Muscle of back (tissue), 11 donors: ENCODE results near the gene DBH. TPM values are rescaled to one million over a fixed set of nuclear protein-coding genes. Genes with fewer than 3 reads are reported as not detected.
A peak's percentile ranks its signal among the peaks of the same experiment; 100 is the strongest.

Experiments
- DNase-seq, 3 donors: peaks; one replicate each; pipeline versions ENCODE4 v3.0.0 to v3.0.0-alpha.2; 2013
- polyA plus RNA-seq, 10 donors: library from polyadenylated mRNA; unstranded; fragments of 120-200 nt; gene quantifications; one replicate each; pipeline ENCODE4 v1.2.1, GENCODE V29; 2013; ENCODE audit not compliant: insufficient read length in 10 of 10

DBH gene
- polyA plus RNA-seq, 10 donors, result 0.42 to 0.96 (median 0.63) TPM

GRCh38 chr9:133604214-133604613 lies 31.9 kb upstream of the DBH start:
- no peak for DNase-seq

GRCh38 chr9:133604856-133605255 lies 31.3 kb upstream of the DBH start:
- DNase-seq, result no peak

DNA sequence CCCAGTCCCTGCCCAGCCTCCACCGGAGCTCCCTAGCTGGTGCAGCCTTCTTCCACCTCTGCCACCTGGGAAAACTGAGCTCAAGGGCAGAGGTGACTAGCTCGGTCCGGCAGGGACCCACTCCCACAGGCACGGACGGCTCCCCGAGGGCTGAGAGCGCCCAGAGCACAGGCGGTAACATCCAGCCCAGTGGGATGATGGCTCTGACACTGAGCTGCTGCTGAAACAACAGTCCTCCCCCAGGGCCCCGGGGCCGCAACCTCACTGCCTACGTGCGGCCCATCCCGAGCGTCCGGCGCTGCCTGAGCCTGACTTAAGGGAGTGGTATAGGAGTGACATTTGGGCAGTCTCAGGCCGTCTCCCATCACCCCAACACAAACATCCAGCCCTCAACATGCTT lies 30.7 kb upstream of the DBH start:
- DNase-seq, result no peak

- DNase-seq, result peak in 1 of 3 donors; percentile 40
Measured at GRCh38 chr9:133605856-133606707, 30.1 kb upstream of the DBH start.

GRCh38 chr9:133606708-133607025 lies 29.5 kb upstream of the DBH start:
- no peak for DNase-seq

- no peak for DNase-seq
Measured at GRCh38 chr9:133607381-133607780, 28.8 kb upstream of the DBH start.

DNA sequence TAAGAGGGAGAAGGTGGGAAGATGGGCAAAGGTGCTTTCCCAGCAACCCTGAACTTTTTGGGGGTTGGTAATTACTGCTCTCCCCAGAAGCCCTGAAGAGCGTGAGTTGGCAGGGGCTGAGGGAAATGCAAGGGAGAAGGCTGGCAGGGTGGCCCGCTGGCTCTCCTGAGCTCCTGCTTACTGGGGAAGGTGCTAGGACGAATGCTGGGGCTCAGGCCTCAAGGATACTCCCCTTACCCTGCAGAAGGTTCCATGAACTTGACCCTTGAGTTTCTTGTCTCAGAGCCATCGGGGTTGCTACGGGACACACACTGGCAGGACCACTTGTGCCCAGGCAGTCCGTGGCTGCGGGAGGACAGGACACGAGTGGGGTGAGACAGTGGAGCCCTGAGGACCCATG lies 28.2 kb upstream of the DBH start:
- no peak for DNase-seq

DNA sequence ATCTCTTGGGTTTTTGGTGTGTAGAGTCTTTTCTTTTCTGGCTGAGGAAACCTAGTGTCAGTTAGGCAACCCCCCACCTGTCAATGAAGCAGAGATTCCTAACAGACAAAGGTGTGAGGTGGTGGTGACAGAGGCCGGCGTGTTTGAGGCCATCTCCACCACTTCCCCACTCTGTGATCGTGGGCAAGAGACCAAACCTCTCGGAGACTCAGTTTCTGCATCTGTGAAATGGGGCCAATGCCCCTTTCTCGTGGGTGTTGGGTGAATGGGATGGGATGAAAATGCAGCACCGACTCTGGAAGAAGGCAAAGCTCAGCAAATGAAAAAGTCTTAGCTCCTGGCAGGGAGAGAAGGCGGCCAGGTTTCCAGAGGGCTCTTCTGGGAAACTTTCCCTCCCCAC lies 27.8 kb upstream of the DBH start:
- DNase-seq, result no peak

- DNase-seq, result no peak
Measured at GRCh38 chr9:133608889-133609288, 27.3 kb upstream of the DBH start.

- DNase-seq, result peak; percentile 49 to 82 (median 79)
Measured at GRCh38 chr9:133609311-133610098, 26.7 kb upstream of the DBH start, which contains the start of gene FAM163B. Gene FAM163B, minus strand, starts transcription at chr9:133609389. Its CDS starts 29,166 bp downstream, at chr9:133580223.

- DNase-seq, result no peak
Measured at GRCh38 chr9:133610845-133611244, 25.3 kb upstream of the DBH start.

GRCh38 chr9:133612051-133612450 lies 24.1 kb upstream of the DBH start:
- no peak for DNase-seq

GRCh38 chr9:133612816-133613215 lies 23.3 kb upstream of the DBH start:
- DNase-seq, result no peak

DNA sequence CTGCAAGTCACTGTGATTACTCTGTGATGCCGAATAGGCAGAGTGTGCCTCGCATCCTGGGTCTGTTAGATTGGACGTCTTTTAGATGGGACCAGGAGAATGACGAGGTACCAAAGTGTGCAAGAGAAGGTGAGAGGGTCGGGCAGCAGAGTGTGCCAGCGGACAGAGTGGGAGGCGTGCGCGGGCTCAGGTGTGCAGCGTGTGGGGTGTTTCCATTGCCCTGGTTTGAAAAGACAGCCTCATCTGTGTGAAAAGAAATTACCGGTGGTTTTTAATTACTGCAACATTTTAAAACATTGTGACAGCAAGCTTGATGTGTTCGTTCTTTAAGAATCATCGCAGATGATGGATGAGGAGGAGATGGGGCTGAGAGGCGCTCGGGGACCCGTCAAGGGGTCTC lies 22.7 kb upstream of the DBH start:
- DNase-seq, result no peak

GRCh38 chr9:133614056-133614455 lies 22.1 kb upstream of the DBH start:
- DNase-seq, result no peak

DNA sequence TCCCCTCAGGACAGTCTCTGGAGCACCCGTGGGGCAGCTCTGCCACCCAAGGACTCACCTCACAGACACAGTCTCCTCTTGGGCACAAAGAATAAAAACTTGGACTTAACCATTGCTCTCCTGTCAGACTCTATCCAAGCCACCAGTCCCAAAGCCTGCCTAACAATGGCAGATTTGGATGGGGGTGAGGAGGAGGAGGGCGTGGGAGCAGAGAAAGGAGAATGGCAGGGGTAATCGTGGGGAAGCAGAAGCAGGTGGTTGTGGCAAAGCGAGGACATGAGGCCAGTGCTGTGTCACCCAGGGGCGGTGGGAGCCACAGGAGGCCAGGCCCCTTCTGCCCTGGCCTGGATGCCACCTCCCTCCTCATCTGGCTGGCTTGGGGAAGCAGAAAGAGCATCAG lies 21.5 kb upstream of the DBH start:
- DNase-seq, result no peak

- DNase-seq, result no peak
Measured at GRCh38 chr9:133615186-133615585, 21.0 kb upstream of the DBH start.

DNA sequence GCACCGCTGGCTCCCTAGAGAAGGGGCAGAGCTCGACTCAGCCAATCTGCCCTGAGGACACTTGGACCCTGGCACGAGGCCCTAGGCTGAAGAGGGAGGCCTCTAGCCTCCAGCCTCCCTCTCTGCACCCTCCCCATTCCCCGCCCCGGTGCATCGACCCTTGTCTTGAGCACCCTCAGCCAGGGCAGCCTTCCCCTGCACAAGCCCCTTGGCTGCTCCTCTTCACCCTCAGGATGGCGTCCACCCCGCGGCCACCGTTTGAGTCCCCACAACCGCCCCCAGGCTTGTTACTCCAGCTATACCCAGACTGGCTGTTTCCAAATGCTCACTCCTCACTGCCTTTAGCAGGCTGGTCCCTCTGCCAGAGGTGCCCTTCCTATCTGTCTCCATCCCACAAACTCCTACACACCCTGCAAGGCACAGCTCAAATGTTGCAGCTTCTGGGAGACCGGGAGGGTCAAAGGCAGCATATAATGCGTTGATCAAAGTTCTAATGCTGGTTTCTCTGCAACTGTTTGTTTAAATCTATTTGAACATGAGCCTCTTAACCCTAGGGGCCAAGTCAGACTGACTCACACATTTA lies 20.5 kb upstream of the DBH start:
- no peak for DNase-seq

DNA sequence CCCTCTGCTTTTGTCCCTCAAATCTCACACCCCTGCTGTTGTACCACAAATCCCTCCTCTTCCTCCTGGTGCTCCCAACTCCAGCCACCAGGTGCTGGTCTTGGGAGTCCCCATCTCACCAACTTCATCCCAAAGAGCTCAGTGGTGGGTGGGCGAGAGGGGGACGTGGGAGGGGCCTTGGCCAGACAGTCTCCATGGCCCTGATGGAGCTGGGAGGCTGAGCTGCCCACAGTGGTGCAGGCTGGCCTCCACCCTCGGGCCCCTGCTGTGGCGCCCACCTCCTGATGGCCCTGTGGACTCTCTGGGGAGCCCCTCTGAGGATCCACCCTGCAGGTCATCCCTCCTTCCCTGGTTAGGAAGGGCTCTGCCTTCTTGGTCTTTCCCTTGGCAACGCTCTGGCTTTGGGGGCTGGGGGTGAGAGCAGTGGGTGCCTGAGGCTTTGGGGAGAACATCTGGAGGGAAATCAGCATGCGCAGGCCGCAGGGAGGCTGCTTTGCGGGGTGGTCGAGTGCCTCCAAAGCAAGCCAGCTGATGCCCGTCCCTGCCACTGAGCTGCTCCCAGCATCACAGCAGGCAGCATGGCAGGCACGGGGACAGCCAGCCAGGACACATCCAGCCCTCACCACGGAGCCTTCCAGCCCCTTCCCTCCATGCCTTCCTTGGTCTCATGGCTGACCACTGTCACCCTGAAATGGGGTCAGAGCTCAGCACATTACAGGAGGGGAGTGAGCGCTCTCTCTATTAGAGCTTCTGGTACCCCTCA lies 19.3 kb upstream of the DBH start:
- DNase-seq, result no peak

DNA sequence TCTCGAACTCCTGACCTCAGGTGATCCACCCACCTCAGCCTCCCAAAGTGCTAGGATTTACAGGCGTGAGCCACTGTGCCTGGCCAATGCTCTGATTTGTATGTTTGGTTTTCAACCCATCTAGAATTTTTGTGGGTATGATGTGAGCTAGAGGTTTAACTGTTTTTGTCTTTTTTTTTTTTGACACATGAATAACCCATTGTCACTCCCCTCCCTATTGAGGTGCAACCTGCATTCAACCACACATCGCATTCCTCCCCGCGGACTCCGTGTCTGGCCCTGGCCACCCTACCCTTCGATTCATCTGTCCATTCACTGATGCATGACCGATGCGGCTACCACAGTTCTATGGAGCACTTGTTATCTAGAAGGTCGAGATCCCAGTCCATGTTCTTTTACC lies 17.4 kb upstream of the DBH start:
- no peak for DNase-seq

- no peak for DNase-seq
Measured at GRCh38 chr9:133619791-133620190, 16.4 kb upstream of the DBH start.

DNA sequence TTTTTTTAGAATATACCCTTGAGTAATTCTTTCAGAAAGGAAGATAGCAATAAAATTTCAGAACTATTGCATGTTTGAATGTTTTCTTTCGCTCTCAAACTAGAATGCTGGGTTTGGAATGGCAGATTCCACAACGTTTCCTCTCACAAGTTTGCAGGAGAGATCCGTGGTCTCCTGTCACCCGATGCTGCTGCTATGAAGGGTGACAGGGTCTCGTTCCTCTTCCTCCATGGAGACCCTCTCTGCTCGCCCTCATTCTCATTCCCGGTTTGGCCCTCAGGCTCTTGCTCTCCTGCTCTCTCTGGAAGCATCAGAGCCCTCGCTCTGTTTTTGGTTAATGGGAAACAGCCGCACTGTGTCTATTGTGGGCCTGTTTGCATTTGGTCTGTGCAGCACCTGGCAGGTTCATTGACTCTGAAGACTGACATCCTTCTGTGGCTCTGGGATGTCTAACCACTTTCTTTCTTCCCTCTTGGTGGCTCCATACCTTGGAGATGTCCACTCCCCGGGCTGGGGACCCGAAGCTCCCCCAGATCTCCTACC lies 14.4 kb upstream of the DBH start:
- no peak for DNase-seq
